Measurements from ENCODE around the gene RFWD3. TPM values are rescaled to one million over a fixed set of nuclear protein-coding genes. Genes with fewer than 3 reads are reported as not detected.
A peak's percentile ranks its signal among the peaks of the same experiment; 100 is the strongest.

The RFWD3 gene
- total and polyA plus RNA-seq, 2 of the 13 experiments (the other 11 are each of a cell fraction or from before 2014, with no cell fraction given): 23.4 to 62.6 TPM

DNA sequence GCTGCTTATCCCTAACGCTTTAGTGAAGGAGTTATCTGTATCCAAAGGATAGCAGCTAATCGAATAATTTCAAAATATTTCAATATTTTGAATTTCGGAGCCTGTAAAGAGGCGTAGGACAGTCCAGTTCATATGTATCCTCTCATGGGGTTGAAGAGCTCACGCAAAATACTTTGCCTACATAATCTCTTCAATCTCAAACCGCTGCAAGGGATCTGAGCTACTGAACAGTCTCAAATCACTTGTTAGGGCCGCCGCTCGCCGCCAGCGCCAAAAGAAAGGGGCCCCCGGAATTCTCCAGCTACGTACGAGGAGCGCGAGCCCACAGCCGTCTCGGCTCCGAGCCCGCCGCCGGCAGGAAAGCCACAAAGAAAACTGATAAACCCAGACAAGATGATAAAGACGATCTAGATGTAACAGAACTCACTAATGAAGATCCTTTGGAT, 601 bp upstream of the RFWD3 start (continued):
- peak; percentile 30; the same call in 1 of the 2 replicates for TF ChIP-seq NCOR1 (IDR thresholded peaks at IDR 0.05; ENCODE audit: borderline replicate concordance, low read length)
- no peak for TF ChIP-seq MAZ (IDR thresholded peaks at IDR 0.05; ENCODE audit: borderline replicate concordance, low read depth, low read length)
- TF ChIP-seq MAZ (CRISPR knock-in tag; IDR thresholded peaks at IDR 0.05; ENCODE audit: low read depth): no peak
- TF ChIP-seq, protein P1, sequence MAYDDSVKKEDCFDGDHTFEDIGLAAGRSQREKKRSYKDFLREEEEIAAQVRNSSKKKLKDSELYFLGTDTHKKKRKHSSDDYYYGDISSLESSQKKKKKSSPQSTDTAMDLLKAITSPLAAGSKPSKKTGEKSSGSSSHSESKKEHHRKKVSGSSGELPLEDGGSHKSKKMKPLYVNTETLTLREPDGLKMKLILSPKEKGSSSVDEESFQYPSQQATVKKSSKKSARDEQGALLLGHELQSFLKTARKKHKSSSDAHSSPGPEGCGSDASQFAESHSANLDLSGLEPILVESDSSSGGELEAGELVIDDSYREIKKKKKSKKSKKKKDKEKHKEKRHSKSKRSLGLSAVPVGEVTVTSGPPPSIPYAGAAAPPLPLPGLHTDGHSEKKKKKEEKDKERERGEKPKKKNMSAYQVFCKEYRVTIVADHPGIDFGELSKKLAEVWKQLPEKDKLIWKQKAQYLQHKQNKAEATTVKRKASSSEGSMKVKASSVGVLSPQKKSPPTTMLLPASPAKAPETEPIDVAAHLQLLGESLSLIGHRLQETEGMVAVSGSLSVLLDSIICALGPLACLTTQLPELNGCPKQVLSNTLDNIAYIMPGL (CRISPR knock-in tag; IDR thresholded peaks at IDR 0.05; ENCODE audit: borderline replicate concordance in 1 of 2, low read depth in 1 of 2): 0 out of 4 replicates have a peak, but pooled peaks of 1 of the 2 experiments have one; percentile 31
- TF ChIP-seq, protein P2, sequence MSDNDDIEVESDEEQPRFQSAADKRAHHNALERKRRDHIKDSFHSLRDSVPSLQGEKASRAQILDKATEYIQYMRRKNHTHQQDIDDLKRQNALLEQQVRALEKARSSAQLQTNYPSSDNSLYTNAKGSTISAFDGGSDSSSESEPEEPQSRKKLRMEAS (IDR thresholded peaks at IDR 0.05): peak; percentile 40; the same call in 1 of the 2 replicates
- TF ChIP-seq, protein P3, sequence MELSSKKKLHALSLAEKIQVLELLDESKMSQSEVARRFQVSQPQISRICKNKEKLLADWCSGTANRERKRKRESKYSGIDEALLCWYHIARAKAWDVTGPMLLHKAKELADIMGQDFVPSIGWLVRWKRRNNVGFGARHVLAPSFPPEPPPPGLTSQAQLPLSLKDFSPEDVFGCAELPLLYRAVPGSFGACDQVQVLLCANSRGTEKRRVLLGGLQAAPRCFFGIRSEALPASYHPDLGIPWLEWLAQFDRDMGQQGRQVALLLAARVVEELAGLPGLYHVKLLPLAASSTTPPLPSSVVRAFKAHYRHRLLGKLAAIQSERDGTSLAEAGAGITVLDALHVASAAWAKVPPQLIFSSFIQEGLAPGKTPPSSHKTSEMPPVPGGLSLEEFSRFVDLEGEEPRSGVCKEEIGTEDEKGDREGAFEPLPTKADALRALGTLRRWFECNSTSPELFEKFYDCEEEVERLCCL (CRISPR knock-in tag; IDR thresholded peaks at IDR 0.05; ENCODE audit: borderline replicate concordance): no peak
- peak; percentile 50; the same call in 1 of the 2 replicates for TF ChIP-seq KMT2A (CRISPR knock-in tag; IDR thresholded peaks at IDR 0.05)
- TF ChIP-seq ZNF326 (CRISPR knock-in tag; IDR thresholded peaks at IDR 0.05; ENCODE audit: borderline replicate concordance): no peak
- TF ChIP-seq ZBTB1 (CRISPR knock-in tag; IDR thresholded peaks at IDR 0.05; ENCODE audit: borderline replicate concordance): no peak
- TF ChIP-seq, protein P4, sequence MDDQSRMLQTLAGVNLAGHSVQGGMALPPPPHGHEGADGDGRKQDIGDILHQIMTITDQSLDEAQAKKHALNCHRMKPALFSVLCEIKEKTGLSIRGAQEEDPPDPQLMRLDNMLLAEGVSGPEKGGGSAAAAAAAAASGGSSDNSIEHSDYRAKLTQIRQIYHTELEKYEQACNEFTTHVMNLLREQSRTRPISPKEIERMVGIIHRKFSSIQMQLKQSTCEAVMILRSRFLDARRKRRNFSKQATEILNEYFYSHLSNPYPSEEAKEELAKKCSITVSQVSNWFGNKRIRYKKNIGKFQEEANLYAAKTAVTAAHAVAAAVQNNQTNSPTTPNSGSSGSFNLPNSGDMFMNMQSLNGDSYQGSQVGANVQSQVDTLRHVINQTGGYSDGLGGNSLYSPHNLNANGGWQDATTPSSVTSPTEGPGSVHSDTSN (CRISPR knock-in tag; IDR thresholded peaks at IDR 0.05; ENCODE audit: borderline replicate concordance): no peak
- 0 out of 2 replicates have a peak, but pooled peaks have one; percentile 13 for TF ChIP-seq TP53 (CRISPR knock-in tag; conservative IDR thresholded peaks at IDR 0.05)
- no peak for TF ChIP-seq ZNF776 (CRISPR knock-in tag; IDR thresholded peaks at IDR 0.05)
- 0 out of 2 replicates have a peak, but pooled peaks have one; percentile 19 for TF ChIP-seq ELF3 (CRISPR knock-in tag; IDR thresholded peaks at IDR 0.05)
- TF ChIP-seq, protein P5, sequence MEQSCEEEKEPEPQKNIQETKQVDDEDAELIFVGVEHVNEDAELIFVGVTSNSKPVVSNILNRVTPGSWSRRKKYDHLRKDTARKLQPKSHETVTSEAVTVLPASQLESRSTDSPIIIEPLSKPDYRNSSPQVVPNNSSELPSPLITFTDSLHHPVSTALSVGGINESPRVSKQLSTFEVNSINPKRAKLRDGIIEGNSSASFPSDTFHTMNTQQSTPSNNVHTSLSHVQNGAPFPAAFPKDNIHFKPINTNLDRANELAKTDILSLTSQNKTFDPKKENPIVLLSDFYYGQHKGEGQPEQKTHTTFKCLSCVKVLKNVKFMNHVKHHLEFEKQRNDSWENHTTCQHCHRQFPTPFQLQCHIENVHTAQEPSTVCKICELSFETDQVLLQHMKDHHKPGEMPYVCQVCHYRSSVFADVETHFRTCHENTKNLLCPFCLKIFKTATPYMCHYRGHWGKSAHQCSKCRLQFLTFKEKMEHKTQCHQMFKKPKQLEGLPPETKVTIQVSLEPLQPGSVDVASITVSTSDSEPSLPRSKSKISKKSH (CRISPR knock-in tag; IDR thresholded peaks at IDR 0.05; ENCODE audit: borderline replicate concordance): no peak
- TF ChIP-seq ZSCAN12 (CRISPR knock-in tag; IDR thresholded peaks at IDR 0.05): 0 out of 2 replicates have a peak, but pooled peaks have one; percentile 17
- TF ChIP-seq, protein P6, sequence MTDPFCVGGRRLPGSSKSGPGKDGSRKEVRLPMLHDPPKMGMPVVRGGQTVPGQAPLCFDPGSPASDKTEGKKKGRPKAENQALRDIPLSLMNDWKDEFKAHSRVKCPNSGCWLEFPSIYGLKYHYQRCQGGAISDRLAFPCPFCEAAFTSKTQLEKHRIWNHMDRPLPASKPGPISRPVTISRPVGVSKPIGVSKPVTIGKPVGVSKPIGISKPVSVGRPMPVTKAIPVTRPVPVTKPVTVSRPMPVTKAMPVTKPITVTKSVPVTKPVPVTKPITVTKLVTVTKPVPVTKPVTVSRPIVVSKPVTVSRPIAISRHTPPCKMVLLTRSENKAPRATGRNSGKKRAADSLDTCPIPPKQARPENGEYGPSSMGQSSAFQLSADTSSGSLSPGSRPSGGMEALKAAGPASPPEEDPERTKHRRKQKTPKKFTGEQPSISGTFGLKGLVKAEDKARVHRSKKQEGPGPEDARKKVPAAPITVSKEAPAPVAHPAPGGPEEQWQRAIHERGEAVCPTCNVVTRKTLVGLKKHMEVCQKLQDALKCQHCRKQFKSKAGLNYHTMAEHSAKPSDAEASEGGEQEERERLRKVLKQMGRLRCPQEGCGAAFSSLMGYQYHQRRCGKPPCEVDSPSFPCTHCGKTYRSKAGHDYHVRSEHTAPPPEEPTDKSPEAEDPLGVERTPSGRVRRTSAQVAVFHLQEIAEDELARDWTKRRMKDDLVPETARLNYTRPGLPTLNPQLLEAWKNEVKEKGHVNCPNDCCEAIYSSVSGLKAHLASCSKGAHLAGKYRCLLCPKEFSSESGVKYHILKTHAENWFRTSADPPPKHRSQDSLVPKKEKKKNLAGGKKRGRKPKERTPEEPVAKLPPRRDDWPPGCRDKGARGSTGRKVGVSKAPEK (CRISPR knock-in tag; IDR thresholded peaks at IDR 0.05; ENCODE audit: borderline replicate concordance): no peak
- TF ChIP-seq KDM5A (IDR thresholded peaks at IDR 0.05; ENCODE audit: borderline replicate concordance, low read length): peak; percentile 91; the same call in 1 of the 2 replicates
- TF ChIP-seq NFKB2 (CRISPR knock-in tag; IDR thresholded peaks at IDR 0.05; ENCODE audit: borderline replicate concordance): no peak
- TF ChIP-seq ZNF850 (CRISPR knock-in tag; conservative IDR thresholded peaks at IDR 0.05): 0 out of 2 replicates have a peak, but pooled peaks have one; percentile 20

Measured in HepG2 (cell line).